GM20431 (cell line): Measurements from ENCODE around the gene ZNF516.
"Not testable (repeated sequence)": the region's sequence is repeated elsewhere in the genome, so short reads cannot be mapped to it uniquely, and the experiment has no call there.

Experiments
- in situ Hi-C: fragments of 300-500 bp; cut with MseI, MboI; formaldehyde crosslinking; loops from one replicate; pipeline ENCODE4 v1.15.0; 2020; ENCODE audit warnings: low sequenced_read_pairs; ENCODE audit not compliant: unreplicated experiment

ZNF516 gene

DNA sequence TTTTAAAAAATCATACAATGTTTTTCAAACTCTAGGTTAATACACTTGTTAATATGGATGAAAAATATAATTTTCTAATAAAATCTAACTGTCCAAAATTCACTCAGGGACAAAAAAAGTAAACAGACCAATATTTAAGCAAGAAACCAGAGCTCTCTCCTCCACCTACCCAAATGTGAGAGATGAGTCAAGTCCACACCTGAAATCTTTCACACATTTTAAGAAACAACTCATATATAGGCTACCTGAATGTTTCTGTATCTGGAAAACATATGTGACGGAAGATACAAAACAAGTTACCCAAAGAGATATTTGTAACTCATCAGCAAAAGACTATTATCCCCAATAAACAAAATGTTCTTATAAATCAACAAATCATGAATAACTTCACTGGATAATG, 20.2 kb downstream of the ZNF516 start:
- in situ Hi-C loops: no loop called here

DNA sequence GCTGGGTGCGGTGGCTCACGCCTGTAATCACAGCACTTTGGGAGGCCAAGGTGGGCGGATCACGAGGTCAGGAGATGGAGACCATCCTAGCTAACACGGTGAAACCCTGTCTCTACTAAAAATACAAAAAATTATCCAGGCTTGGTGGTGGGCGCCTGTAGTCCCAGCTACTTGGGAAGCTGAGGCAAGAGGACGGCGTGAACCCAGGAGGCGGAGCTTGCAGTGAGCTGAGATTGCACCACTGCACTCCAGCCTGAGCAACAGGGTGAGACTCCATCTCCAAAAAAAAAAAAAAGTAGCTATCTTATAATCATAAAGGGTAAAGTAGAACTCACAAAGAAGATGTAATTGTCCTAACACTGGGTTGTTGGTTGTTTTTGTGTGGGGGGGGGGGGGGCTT, 21.5 kb downstream of the ZNF516 start:
- in situ Hi-C loops: not testable (repeated sequence)

GRCh38 chr18:76472829-76473228, 22.2 kb downstream of the ZNF516 start:
- in situ Hi-C loops: no loop called here

DNA sequence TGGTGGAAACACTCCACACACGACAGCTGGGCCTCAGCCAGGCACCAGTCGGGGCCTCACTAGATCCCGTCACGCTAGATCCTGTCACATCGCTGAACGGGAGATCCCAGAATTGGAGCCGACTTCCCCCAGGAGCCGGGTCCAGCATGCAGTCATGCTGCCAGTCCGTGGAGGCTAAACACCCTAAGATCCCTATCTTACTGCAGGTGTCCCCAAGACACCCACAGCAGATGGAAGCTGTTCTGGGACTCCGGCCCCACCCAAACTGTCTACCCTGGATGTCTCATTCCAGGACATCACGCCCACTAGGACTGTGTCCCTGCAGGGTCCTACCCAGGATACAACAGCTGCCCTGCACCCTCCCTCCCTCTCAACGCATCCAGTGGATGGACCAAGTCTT, 23.4 kb downstream of the ZNF516 start:
- in situ Hi-C loops: no loop called here

DNA sequence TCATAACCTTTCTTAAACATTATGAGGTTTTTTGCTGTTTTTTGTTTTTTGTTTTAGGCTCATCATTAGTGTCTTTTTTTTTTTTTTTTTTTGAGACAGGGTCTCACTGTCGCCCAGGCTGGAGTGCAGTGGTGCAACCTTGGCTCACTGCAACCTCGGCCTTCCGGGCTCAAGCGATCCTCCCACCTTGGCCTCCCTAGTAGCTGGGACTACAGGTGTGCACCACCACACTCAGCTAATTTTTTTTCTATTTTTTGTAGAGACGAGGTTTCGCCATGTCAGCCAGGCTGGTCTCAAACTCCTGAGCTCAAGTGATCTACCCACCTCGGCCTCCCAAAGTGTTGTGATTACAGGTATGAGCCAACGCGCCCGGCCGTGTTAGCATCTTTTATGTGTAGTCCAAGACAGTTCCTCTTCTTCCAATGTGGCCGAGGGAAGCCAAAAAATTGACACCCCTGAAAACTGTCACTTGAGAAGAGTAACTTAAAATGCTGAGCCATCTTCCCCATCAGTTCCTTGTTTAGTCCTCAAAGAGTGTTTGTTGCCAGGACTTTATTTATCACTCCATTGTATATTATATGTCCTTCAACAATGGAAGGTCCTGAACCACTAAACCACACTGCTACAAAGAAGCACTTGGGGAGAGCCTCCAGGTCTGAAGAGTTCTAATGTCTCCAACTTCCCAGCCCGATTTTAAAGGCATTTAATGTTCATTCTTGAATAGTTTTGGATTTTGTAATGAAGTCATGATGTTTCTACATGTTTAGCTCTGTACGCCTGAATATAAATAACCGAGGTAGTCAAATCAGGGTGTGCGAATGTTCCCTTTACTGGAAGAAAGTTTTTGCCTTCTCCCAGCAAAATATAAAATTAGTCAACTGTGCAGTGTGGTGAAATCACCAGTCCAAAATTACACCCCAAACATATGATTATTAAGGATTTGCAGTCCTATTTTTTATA, 26.4 kb downstream of the ZNF516 start:
- in situ Hi-C loops: no loop called here

DNA sequence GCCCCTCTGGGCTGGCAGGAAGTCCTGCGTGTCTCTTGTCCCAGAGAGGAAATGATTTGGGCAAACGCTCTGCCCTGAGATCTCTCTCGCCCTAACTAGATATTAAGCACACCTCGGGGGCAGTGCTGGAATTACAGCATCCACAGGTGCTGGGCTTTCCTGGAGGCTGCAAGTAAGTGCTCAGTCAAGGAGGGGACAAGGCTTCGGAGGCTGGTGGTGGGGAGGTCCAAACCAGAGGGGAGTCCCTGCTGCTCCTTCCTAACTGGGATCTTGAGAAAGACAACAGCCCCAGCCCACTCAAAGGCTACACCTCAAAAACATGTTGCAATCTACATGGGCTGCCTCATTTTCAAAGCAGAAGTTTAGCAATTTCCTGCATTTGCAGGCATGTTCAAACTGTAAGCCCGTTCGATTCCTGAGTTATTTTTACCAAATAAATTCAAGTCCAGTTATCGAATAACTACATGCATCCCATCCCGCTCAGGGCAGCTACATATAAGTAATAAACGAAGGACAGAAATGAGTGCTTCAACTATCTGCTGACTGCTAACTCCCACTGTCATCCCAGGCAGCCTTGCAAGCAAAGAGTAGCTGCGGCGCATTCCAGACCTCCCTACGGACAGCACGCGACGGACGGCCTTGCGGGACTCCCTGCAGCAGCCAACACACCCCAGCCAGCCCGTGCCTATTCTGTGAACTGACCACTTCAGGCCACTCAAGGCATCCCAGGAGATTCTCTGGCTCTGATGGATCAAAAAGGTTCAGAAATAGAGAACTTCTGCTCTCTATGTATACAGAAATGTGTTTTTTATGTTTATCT, 27.5 kb downstream of the ZNF516 start:
- in situ Hi-C loops: no loop called here

DNA sequence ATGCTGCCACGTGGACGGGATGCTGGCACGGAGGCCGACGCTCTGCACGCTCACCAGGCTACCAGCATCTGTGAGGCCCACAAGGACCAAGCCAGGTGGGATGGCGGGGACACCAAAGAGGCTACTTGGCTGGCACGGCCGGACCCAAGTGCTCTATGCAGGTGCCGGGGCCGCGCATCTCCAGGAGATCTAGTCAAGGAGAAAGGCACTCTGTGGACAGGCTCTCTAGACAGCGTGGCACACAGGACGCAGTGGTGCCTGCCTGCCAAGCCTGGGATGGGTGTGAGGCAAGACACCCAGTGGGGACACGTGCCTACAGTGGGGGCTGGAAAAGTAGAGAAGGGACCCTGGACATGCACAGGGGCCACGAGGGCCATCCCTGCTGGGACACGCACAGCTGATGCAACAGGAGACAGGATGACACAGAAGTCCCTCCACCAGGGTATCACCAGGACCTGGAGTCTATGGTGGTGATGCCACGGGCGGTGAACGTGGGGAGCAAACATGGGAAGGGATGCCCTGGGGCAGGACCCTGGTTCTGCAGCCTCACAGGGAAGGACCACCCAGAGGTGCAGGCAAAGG, 28.5 kb downstream of the ZNF516 start:
- in situ Hi-C loops: no loop called here

DNA sequence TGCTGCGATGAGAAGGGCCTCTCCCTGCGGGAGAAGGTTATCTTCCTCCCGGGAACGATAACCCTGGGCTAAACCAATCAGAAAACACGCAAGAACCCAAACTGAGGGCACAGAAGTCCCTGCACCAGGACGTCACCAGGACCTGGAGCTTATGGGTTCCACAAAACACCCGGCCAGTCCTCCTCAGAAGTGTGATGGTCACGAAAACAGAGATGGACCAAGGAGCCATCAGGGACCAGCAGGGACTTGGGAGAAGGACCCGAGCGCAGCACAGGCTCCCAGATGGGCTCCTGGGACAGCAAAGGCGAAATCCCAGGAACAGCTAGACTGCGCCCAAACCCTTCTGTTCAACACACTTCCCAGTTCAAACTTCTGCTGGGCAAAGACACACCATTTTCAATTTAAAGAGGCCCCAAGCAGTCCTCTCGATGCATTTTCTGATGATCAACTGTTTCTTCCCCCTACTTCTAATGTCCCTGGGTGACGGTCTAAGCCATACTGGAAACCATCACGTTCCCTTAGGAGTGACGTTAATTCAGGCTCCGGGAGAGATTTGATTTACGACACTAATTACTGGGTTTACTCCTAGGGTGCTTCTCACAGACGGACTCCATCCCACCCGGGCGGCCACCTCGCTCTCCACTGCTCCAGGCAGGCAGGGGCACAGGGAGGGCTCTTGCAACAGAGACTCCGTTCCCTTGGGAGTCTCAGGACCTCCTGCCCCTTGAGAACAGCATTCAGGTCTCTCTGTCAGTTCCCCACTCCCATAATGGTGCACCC, 29.2 kb downstream of the ZNF516 start:
- in situ Hi-C loops: no loop called here

DNA sequence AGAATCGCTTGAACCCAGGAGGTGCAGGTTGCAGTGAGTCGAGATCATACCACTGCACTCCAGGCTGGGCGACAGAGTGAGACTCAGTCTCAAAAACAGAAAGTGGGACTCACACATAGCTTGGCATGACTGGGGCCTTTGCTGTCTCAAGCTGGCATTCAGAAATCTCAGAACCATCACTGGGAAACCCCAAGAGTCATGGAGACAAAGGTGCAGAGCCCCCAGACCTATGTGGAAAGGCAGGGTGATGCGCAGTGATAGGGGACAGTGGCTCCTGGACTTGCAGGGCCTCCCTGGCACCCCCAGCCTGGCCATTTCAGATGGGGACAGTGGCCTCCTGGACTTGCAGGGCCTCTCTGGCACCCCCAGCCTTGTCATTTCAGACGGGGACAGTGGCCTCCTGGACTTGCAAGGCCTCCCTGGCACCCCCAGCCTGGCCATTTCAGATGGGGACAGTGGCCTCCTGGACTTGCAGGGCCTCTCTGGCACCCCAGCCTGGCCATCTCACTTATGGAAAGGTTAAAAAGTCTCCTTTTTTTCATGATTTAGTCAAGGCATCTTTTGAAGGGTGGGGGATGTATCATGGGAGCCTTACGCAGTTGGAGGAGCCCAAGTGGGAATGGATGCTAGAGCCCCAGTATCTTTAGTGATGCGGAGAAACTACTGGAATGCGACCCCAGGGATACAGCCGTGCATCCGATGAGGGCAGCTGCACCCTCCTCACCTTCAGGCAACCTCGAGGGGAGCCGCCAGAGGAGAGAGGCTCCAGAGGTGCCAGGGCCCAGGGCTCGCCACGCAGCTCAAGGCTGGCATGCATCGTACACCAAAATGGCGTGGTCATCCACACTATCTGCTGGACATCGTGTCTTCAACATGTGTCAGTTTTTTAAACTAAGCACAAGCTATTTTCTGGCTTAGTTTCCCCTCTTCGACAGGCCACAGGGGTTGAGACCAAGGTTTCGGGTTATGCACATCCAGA, 30.5 kb downstream of the ZNF516 start:
- in situ Hi-C loops: no loop called here

GRCh38 chr18:76463872-76464271, 31.2 kb downstream of the ZNF516 start:
- in situ Hi-C loops: no loop called here

GRCh38 chr18:76463358-76463757, 31.7 kb downstream of the ZNF516 start:
- in situ Hi-C loops: no loop called here

GRCh38 chr18:76462326-76462694, 32.7 kb downstream of the ZNF516 start:
- in situ Hi-C loops: no loop called here

- in situ Hi-C loops: no loop called here
These were observed 33.2 kb downstream of the ZNF516 start for GRCh38 chr18:76461692-76462325.

DNA sequence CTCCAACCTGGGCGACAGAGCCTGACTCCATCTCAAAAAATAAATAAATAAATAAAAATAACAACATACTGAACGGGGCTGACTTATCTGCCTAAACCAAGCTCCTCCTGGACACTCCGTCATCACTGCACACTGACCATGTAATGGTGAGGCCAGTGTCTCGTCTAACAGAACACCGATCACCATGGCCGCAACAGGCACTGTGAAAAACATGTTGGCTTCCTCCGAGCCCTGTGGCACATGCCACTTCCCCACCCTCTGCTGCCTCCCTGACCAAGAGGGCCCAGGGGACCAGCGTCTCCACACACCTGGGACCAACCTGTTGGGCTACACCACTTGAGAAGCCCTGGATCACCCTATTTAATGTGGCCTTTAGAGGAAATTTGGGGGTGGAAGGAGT, 33.9 kb downstream of the ZNF516 start:
- in situ Hi-C loops: no loop called here

GRCh38 chr18:76460482-76460881, 34.6 kb downstream of the ZNF516 start:
- in situ Hi-C loops: no loop called here

GRCh38 chr18:76459687-76460350, 35.2 kb downstream of the ZNF516 start:
- in situ Hi-C loops: no loop called here

DNA sequence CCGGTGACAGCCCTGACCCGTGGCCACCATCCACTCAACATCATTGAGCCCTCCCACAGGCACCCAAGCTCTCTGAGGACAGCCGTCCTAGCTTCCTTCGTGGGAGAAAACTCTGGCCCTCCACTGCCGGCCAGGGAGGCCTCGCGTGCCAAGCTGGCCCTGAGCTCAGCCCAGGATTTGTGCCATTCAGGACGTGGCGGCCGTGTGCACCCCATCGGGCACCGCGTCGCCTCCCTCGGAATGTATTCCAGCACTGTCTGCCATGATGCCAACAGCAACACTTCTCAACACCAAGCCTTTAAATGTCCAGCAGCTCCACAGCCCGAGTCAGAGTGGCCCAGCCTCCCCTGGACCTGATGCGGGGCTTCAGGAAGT, 35.7 kb downstream of the ZNF516 start:
- in situ Hi-C loops: no loop called here
